K562 (cell line): ENCODE data around the gene SPTBN5. TPM values are rescaled to one million over a fixed set of nuclear protein-coding genes. Genes with fewer than 3 reads are reported as not detected.

Experiments
- ARID1B ChIP-seq: fragments of 450-650 bp; IDR thresholded peaks from 2 replicates; pipeline ENCODE4 v1.6.1; 2016; ENCODE audit warnings: antibody characterized with exemption, mild to moderate bottlenecking, inconsistent platforms
- ASH1L ChIP-seq: fragments of 450-650 bp; IDR thresholded peaks from 2 replicates; pipeline ENCODE4 v1.6.1; 2018; ENCODE audit warnings: borderline replicate concordance, mild to moderate bottlenecking, low read depth; ENCODE audit not compliant: partially characterized antibody
- DMBX1 ChIP-seq: fragments of 250-450 bp; sonication (Bioruptor Pico); IDR thresholded peaks from 2 replicates; pipeline ENCODE4 v1.8.0; 2022; ENCODE audit warnings: inconsistent platforms, mild to moderate bottlenecking, moderate library complexity, borderline replicate concordance
- EHMT2 ChIP-seq: fragments of 450-650 bp; IDR thresholded peaks from 2 replicates; pipeline ENCODE4 v1.6.1; 2018; ENCODE audit warnings: antibody characterized with exemption
- ETS1 ChIP-seq: conservative IDR thresholded peaks from 2 replicates; pipeline ENCODE4 v1.6.1; 2011; ENCODE audit warnings: low read depth, mild to moderate bottlenecking, low read length; ENCODE audit not compliant: control insufficient read depth
- ID3 ChIP-seq, 2 experiments: fragments of 250-450 bp in 1 of 2; fragments of 450-650 bp in 1 of 2; sonication (Bioruptor Pico) in 1 of 2; IDR thresholded peaks; 2 replicates each; pipeline versions ENCODE4 v1.6.1 to v1.8.0; 2016 to 2021; ENCODE audit warnings: mild to moderate bottlenecking in 2 of 2, moderate library complexity in 2 of 2, missing compliant biosample characterization in 1 of 2, missing genetic modification characterization in 1 of 2
- L3MBTL2 ChIP-seq: fragments of 450-650 bp; IDR thresholded peaks from 2 replicates; pipeline ENCODE4 v1.6.1; 2016; ENCODE audit warnings: mild to moderate bottlenecking, moderate library complexity
- MXD1 ChIP-seq: fragments of 250-450 bp; sonication (Bioruptor Pico); IDR thresholded peaks from 2 replicates; pipeline ENCODE4 v1.8.0; 2021; ENCODE audit warnings: borderline replicate concordance, mild to moderate bottlenecking, moderate library complexity; ENCODE audit not compliant: poor library complexity, severe bottlenecking
- NBN ChIP-seq: fragments of 450-650 bp; IDR thresholded peaks from 2 replicates; pipeline ENCODE4 v1.6.1; 2016; ENCODE audit warnings: low read depth, mild to moderate bottlenecking
- NR2C2 ChIP-seq, 2 experiments: fragments of 200-800 bp in 1 of 2; sonication (Bioruptor generic) in 1 of 2; sonication (generic) in 1 of 2; formaldehyde crosslinking in 1 of 2; IDR thresholded peaks; 2 replicates each; pipeline versions ENCODE4 v1.6.1 to v1.8.0; 2016 to 2022; ENCODE audit warnings: mild to moderate bottlenecking in 1 of 2, missing compliant biosample characterization in 1 of 2, missing genetic modification characterization in 1 of 2, missing genetic modification reagents in 1 of 2
- PML ChIP-seq: IDR thresholded peaks from 2 replicates; pipeline ENCODE4 v1.6.1; 2012; ENCODE audit warnings: low read length, inconsistent platforms
- POLR2A ChIP-seq: fragments of 450-650 bp; conservative IDR thresholded peaks from 2 replicates; pipeline ENCODE4 v1.6.1; 2016
- POLR2AphosphoS5 ChIP-seq: IDR thresholded peaks from 2 replicates; pipeline ENCODE4 v1.6.1; 2011; ENCODE audit warnings: mild to moderate bottlenecking, low read depth, low read length, moderate library complexity; ENCODE audit not compliant: control insufficient read depth, insufficient read depth
- RB1 ChIP-seq: fragments of 450-650 bp; IDR thresholded peaks from 2 replicates; pipeline ENCODE4 v1.6.1; 2017; ENCODE audit warnings: low read depth, mild to moderate bottlenecking
- SIX5 ChIP-seq, 2 experiments: IDR thresholded peaks; 2 replicates each; pipeline ENCODE4 v1.6.1; 2011; ENCODE audit warnings: low read length in 2 of 2, borderline replicate concordance in 1 of 2, low read depth in 1 of 2, mild to moderate bottlenecking in 1 of 2, moderate library complexity in 1 of 2; ENCODE audit not compliant: insufficient read depth in 1 of 2
- SMARCC2 ChIP-seq: fragments of 450-650 bp; IDR thresholded peaks from 2 replicates; pipeline ENCODE4 v1.6.1; 2017; ENCODE audit warnings: antibody characterized with exemption, moderate library complexity, mild to moderate bottlenecking, low read depth
- TAF7 ChIP-seq: fragments of 450-650 bp; IDR thresholded peaks from 2 replicates; pipeline ENCODE4 v1.6.1; 2016; ENCODE audit warnings: missing genetic modification characterization, missing compliant biosample characterization
- TCF7 ChIP-seq: sonication (generic); IDR thresholded peaks from 2 replicates; pipeline ENCODE4 v1.6.1; 2016; ENCODE audit warnings: antibody characterized with exemption, borderline replicate concordance
- THRAP3 ChIP-seq: fragments of 450-650 bp; IDR thresholded peaks from 2 replicates; pipeline ENCODE4 v1.6.1; 2016; ENCODE audit warnings: mild to moderate bottlenecking, inconsistent platforms, borderline replicate concordance
- ZFX ChIP-seq: sonication (generic); formaldehyde crosslinking; IDR thresholded peaks from 2 replicates; pipeline ENCODE4 v1.8.0; 2022; ENCODE audit warnings: mild to moderate bottlenecking, missing genetic modification reagents, moderate library complexity
- ZNF224 ChIP-seq: sonication (generic); formaldehyde crosslinking; IDR thresholded peaks from 2 replicates; pipeline ENCODE4 v1.8.0; 2022; ENCODE audit warnings: mild to moderate bottlenecking, missing genetic modification reagents
- ZNF740 ChIP-seq, 3 experiments: fragments of 200-800 bp in 1 of 3; sonication (Bioruptor generic) in 1 of 3; sonication (generic) in 1 of 3; formaldehyde crosslinking in 1 of 3; IDR thresholded peaks; 2 replicates each; pipeline versions ENCODE4 v1.6.1 to v1.8.0; 2016 to 2022; ENCODE audit warnings: mild to moderate bottlenecking in 2 of 3, missing compliant biosample characterization in 2 of 3, missing genetic modification characterization in 2 of 3, missing genetic modification reagents in 1 of 3
- polyA plus RNA-seq, 8 experiments: library from polyadenylated mRNA; depleted of rRNA in 4 of 8; stranded (reverse) in 5 of 8; unstranded in 3 of 8; fragments of >200 nt; fragmentation: Nextera tagmentation in 2 of 8; fragmentation: Illumina TruSeq in 1 of 8; extraction: Ambion mirVana in 2 of 8; extraction: Trizol in 1 of 8; gene quantifications; 2 replicates each; pipeline versions ENCODE4 v1.2.1 to v1.2.3, GENCODE V29; 2011 to 2014; ENCODE audit warnings: inconsistent platforms in 1 of 8, missing spikeins in 1 of 8
- total RNA-seq, 7 experiments: library from RNA; depleted of rRNA in 6 of 7; stranded (reverse); fragments of >200 nt in 6 of 7; fragmentation: Illumina TruSeq in 2 of 7; extraction: Trizol in 2 of 7; gene quantifications; 2 replicates each; pipeline versions ENCODE4 v1.2.1 to v1.2.3, GENCODE V29; 2011 to 2021; ENCODE audit warnings: low replicate concordance in 1 of 7

Gene SPTBN5
- total and polyA plus RNA-seq, 9 of the 15 experiments (the other 6 are each of a cell fraction or from before 2014, with no cell fraction given): 0.02 TPM; not detected in 8

GRCh38 chr15:41827880-41828806 lies 65.7 kb downstream of the SPTBN5 start, which contains the start of gene JMJD7 (continued):
- no peak for TF ChIP-seq MXD1 (CRISPR knock-in tag)
- 0 out of 2 replicates have a peak, but pooled peaks have one; percentile 37 for TF ChIP-seq TAF7 (tag)
- peak; percentile 53 for TF ChIP-seq ARID1B
- TF ChIP-seq ZFX (CRISPR knock-in tag): peak; percentile 78
- TF ChIP-seq EHMT2: 0 out of 2 replicates have a peak, but pooled peaks have one; percentile 22
- TF ChIP-seq SIX5 (IDR thresholded peaks at IDR 0.05; ENCODE audit: borderline replicate concordance in 1 of 2, insufficient read depth in 1 of 2, low read depth in 1 of 2, low read length in 2 of 2): no peak
- TF ChIP-seq PML: peak; percentile 46
- peak; percentile 82 for TF ChIP-seq POLR2A
- peak; percentile 79 for TF ChIP-seq L3MBTL2
- TF ChIP-seq ZNF740 (CRISPR knock-in tag; IDR thresholded peaks at IDR 0.05): peak; percentile 23; the same call in 1 of the 2 replicates
- no peak for TF ChIP-seq ZNF740 (tag; IDR thresholded peaks at IDR 0.05)
- no peak for TF ChIP-seq NR2C2 (CRISPR knock-in tag; IDR thresholded peaks at IDR 0.05)
- peak; percentile 43; the same call in 1 of the 2 replicates for TF ChIP-seq NR2C2 (tag; IDR thresholded peaks at IDR 0.05)
- TF ChIP-seq ZNF224 (CRISPR knock-in tag): no peak
- TF ChIP-seq ID3 (CRISPR knock-in tag; IDR thresholded peaks at IDR 0.05): no peak
- peak; percentile 55; the same call in 1 of the 2 replicates for TF ChIP-seq ID3 (tag; IDR thresholded peaks at IDR 0.05)
- TF ChIP-seq DMBX1: 0 out of 2 replicates have a peak, but pooled peaks have one; percentile 32
- TF ChIP-seq NBN: 0 out of 2 replicates have a peak, but pooled peaks have one; percentile 31
- TF ChIP-seq RB1: peak; percentile 83
- no peak for TF ChIP-seq THRAP3
- TF ChIP-seq ETS1: peak; percentile 58; the same call in 1 of the 2 replicates
- TF ChIP-seq ASH1L: peak; percentile 32
- TF ChIP-seq POLR2AphosphoS5: peak; percentile 44; the same call in 1 of the 2 replicates
- no peak for TF ChIP-seq SMARCC2
- 0 out of 2 replicates have a peak, but pooled peaks have one; percentile 33 for TF ChIP-seq TCF7
